ENCODE data around the gene NCR3LG1.
"Not testable (repeated sequence)": the region's sequence is repeated elsewhere in the genome, so short reads cannot be mapped to it uniquely, and the experiment has no call there.

NCR3LG1 gene

GRCh38 chr11:17421781-17422180, 70.2 kb downstream of the NCR3LG1 start:
- no peak overlapping the region for H3K4me3 ChIP-seq (ENCODE audit: low read depth in 1 of 2, low read length in 2 of 2)
- H3K27me3 ChIP-seq (ENCODE audit: control insufficient read depth in 1 of 2, insufficient read depth in 2 of 2, low read length in 2 of 2): no peaks in the 10 kb centered on the region
- peaks cover 8 to 9% of the 10 kb centered on the region in 2 donors for H3K4me1 ChIP-seq (ENCODE audit: control insufficient read depth in 1 of 2, insufficient read depth in 2 of 2, low read length in 2 of 2)
- no peak overlapping the region for H3K27ac ChIP-seq (ENCODE audit: low read depth, low read length)
- H3K9me3 ChIP-seq (ENCODE audit: control insufficient read depth in 1 of 2, low read length in 2 of 2): no peaks in the 10 kb centered on the region
- H3K36me3 ChIP-seq (ENCODE audit: control insufficient read depth in 1 of 2, insufficient read depth in 2 of 2, low read length in 2 of 2): no peaks in the 10 kb centered on the region
- no peak overlapping the region for H3K9ac ChIP-seq (ENCODE audit: low read depth in 1 of 2, low read length in 2 of 2)

GRCh38 chr11:17423533-17424310, 72.1 kb downstream of the NCR3LG1 start:
- Histone ChIP-seq H3K4me1 (ENCODE audit: control insufficient read depth in 1 of 2, insufficient read depth in 2 of 2, low read length in 2 of 2) (peaks cover 8 to 9% of the 10 kb centered on the region in 2 donors), H3K36me3 (ENCODE audit: control insufficient read depth in 1 of 2, insufficient read depth in 2 of 2, low read length in 2 of 2) (no peaks in the 10 kb centered on the region), H3K9me3 (ENCODE audit: control insufficient read depth in 1 of 2, low read length in 2 of 2) (no peaks in the 10 kb centered on the region), H3K27ac (ENCODE audit: low read depth, low read length) (no peak overlapping the region), H3K27me3 (ENCODE audit: control insufficient read depth in 1 of 2, insufficient read depth in 2 of 2, low read length in 2 of 2) (no peaks in the 10 kb centered on the region), H3K4me3 (ENCODE audit: low read depth in 1 of 2, low read length in 2 of 2) (no peak overlapping the region), H3K9ac (ENCODE audit: low read depth in 1 of 2, low read length in 2 of 2) (no peak overlapping the region)

GRCh38 chr11:17426233-17426632, 74.6 kb downstream of the NCR3LG1 start:
- not testable (repeated sequence) for H3K36me3 ChIP-seq (ENCODE audit: control insufficient read depth in 1 of 2, insufficient read depth in 2 of 2, low read length in 2 of 2); H3K9ac ChIP-seq (ENCODE audit: low read depth in 1 of 2, low read length in 2 of 2); H3K27ac ChIP-seq (ENCODE audit: low read depth, low read length)

More at GRCh38 chr11:17426233-17426632, 74.6 kb downstream of the NCR3LG1 start:
- H3K9me3 ChIP-seq (ENCODE audit: control insufficient read depth in 1 of 2, low read length in 2 of 2); H3K4me1 ChIP-seq (ENCODE audit: control insufficient read depth in 1 of 2, insufficient read depth in 2 of 2, low read length in 2 of 2); H3K27me3 ChIP-seq (ENCODE audit: control insufficient read depth in 1 of 2, insufficient read depth in 2 of 2, low read length in 2 of 2); H3K4me3 ChIP-seq (ENCODE audit: low read depth in 1 of 2, low read length in 2 of 2): not testable (repeated sequence)
